Heart left ventricle (tissue), 13 donors: Measurements from ENCODE around the gene ZNF138.

ENCODE experiments used
- POLR2A ChIP-seq, 2 donors: fragments of 450-650 bp; IDR thresholded peaks; one replicate each; pipeline ENCODE4 v1.6.1; 2017; ENCODE audit warnings: antibody characterized with exemption in 2 of 2, mild to moderate bottlenecking in 2 of 2, moderate library complexity in 2 of 2
- TF ChIP-seq, protein P1 (sequence below), 12 donors: fragments of 200-600 bp; sonication (generic) in 4 of 12; IDR thresholded peaks; one replicate each; pipeline versions ENCODE4 v1.5.0 to v1.8.0; 2018 to 2022; ENCODE audit warnings: antibody characterized with exemption in 12 of 12, mild to moderate bottlenecking in 5 of 12
- donor health status: ischemic (EF 13 %, LVEDD 7.1; RV severe dilation, severe dysfunction).
- donor health status: DM: no; HTN: yes; CAD: no.
- donor health status: DM: no; HTN: no; CAD: no.
- donor health status: ischemic (EF 25% LVEDD 6.9; RV normal size, moderate dysfunction).
- donor health status: ischemic (EF 25% LVEDD 5.7; RV mildly dilated, moderate dysfunction).
- donor health status: ischemic (EF 35%, LVEDD 5.7; RV mildly dilated, moderate dysfunction).
- donor health status: nonischemic (EF 11% LVEDD 7.7; RV severe dilation, severe dysfunction).
- donor health status: DM: yes; HTN: yes; CAD: no.
- donor health status: PGD.
- donor health status: ischemic (EF 29% LVEDD 5.4; RV normal size, mild dysfunction).
- donor health status: nonischemic (EF 23%, LVEDD 6.1; RV moderate dilation, normal function).

DNA sequence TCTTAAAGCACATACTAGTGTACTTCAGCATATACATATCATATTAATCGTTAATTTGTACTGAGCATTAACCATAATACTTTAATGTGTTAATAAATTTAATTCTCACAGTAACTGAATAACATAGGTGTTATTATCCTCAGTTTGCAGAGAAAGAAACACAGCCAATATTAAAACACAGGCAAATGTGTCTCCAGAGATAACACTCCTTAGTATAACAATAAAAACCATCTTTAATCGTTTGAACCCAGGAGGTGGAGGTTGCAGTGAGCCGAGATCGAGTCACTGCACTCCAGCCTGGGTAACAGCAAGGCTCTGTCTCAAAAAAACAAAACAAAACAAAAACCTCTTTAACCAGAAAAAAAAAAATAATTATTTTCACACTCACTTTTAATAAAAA, 59.5 kb downstream of the ZNF138 start:
- TF ChIP-seq, protein P1, sequence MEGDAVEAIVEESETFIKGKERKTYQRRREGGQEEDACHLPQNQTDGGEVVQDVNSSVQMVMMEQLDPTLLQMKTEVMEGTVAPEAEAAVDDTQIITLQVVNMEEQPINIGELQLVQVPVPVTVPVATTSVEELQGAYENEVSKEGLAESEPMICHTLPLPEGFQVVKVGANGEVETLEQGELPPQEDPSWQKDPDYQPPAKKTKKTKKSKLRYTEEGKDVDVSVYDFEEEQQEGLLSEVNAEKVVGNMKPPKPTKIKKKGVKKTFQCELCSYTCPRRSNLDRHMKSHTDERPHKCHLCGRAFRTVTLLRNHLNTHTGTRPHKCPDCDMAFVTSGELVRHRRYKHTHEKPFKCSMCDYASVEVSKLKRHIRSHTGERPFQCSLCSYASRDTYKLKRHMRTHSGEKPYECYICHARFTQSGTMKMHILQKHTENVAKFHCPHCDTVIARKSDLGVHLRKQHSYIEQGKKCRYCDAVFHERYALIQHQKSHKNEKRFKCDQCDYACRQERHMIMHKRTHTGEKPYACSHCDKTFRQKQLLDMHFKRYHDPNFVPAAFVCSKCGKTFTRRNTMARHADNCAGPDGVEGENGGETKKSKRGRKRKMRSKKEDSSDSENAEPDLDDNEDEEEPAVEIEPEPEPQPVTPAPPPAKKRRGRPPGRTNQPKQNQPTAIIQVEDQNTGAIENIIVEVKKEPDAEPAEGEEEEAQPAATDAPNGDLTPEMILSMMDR (IDR thresholded peaks at IDR 0.05), result no peak
- TF ChIP-seq POLR2A (IDR thresholded peaks at IDR 0.05), result no peak
